ENCODE measurements around the gene CXorf49.
"Not testable (repeated sequence)": the region's sequence is repeated elsewhere in the genome, so short reads cannot be mapped to it uniquely, and the experiment has no call there.

Gene CXorf49

DNA sequence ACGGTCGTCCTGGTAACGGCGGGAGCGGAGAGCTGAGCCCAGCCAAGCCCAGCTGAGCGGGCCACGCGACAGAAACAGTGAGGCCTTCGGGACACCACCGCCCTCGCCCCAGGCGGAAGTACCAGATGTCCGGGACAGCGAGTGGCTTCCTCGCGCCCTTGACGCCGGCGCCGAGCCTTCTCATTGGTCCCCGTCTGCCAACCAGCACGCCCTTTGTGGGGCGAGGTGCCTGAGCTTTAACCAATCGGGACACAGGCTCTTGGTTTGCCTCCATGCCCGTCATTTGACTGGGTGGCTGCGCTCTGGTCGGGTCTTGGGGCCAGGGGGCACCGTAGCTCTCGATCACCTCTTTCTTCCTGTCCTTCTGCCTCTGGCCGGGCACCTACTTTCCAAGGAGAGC is at the start of gene CXorf49:
CXorf49 (minus strand) TSS at position 101 of the 400 bp plus-strand sequence. CDS start 134 bp downstream, outside the sequence.
- not testable (repeated sequence) for DNase-seq

DNA sequence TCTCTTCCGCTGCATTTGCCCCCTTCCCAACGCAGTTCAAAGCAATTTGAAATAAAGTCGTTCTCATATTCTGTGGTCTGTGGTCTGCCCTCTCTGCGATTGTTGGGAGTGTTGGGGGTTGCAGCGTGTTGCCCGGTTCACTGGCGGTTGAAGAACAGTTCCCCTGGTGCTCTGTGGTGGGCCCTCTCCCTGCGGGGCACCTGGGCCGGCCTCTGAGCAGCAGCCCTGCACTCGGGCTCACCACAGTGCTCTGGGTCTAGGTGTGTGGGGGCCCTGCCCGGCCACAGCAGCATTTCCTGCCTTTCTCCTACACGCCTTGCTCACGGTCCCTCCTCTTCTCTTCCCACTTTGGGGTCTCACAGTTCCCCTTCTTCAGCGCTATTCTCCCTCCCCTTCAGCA is 49.0 kb upstream of the CXorf49 start:
- DNase-seq: not testable (repeated sequence)

DNA sequence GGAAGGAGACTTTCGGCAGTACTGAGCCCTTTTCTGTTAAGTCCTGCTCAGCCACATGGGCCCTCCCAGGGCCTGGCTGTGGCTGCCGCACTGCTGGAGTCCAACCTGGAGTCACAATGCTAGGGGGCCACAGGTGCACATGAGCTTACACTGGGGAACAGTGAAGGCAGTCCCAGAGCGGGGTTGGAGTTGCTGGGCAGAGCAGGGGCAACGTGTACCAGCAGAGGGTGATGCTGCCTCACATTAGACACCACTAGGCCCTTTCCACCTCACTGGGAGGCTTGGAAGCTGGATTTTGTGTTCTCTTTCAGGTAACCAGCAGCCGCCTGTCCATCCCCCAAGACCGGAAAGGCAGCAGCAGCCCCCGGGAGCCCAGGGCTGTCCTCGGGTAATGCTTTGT is 47.5 kb upstream of the CXorf49 start:
- DNase-seq: not testable (repeated sequence)

DNA sequence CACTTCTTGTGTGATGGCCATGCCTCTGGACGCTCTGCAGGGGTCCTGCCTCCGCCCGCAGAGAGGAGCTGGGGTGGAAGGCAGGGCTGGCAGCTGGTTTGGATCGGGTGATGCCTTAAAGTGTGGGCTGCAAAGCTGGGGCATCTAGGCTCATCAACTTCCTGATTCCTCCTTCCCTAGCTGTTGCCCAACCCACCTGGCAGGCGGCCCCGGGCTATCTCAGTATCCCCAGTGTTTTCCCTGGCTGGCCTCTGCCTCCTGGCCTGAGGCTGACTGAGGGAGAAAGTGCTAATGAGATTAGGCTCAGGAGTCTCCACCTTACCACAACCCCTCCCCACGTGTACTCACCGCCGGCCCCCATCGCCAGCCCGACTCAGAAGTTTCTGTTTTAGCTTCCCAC is 46.7 kb upstream of the CXorf49 start:
- not testable (repeated sequence) for DNase-seq

DNA sequence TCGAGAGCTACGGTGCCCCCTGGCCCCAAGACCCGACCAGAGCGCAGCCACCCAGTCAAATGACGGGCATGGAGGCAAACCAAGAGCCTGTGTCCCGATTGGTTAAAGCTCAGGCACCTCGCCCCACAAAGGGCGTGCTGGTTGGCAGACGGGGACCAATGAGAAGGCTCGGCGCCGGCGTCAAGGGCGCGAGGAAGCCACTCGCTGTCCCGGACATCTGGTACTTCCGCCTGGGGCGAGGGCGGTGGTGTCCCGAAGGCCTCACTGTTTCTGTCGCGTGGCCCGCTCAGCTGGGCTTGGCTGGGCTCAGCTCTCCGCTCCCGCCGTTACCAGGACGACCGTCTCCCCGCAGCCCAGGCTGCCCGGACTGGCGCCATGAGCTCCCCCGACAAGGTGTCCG is 45.0 kb upstream of the CXorf49 start, which contains the start of gene CXorf49B:
CXorf49B (plus strand) TSS at position 301 of the 400 bp plus-strand sequence; CDS start at position 376, 75 bp downstream.
- not testable (repeated sequence) for DNase-seq

DNA sequence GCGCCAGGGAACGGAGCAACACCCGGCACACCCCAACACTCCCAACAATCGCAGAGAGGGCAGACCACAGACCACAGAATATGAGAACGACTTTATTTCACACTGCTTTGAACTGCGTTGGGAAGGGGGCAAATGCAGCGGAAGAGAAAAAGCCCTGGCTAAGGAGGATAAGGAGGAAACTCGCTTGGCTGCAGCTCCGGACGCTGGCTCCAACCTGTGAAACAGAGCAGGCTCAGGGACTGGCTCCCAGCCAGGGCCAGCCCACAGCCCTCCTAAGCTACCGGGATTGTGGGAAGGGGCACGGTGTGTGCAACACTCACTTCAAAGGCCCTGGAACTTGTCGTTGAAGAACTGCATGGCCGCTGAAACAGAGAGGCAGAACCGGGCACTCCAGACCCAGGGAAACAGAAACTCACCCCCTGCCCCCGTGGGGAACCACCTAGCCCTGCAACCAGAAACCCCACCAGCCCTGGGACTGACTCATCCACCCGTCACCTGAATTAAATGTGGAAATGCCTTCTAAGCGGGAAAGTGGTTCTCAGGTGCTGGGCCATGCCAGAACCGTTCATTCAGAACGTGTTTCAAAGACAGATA is 42.7 kb upstream of the CXorf49 start:
- DNase-seq: not testable (repeated sequence)

DNA sequence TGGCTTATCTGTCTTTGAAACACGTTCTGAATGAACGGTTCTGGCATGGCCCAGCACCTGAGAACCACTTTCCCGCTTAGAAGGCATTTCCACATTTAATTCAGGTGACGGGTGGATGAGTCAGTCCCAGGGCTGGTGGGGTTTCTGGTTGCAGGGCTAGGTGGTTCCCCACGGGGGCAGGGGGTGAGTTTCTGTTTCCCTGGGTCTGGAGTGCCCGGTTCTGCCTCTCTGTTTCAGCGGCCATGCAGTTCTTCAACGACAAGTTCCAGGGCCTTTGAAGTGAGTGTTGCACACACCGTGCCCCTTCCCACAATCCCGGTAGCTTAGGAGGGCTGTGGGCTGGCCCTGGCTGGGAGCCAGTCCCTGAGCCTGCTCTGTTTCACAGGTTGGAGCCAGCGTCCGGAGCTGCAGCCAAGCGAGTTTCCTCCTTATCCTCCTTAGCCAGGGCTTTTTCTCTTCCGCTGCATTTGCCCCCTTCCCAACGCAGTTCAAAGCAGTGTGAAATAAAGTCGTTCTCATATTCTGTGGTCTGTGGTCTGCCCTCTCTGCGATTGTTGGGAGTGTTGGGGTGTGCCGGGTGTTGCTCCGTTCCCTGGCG is 2.3 kb upstream of the CXorf49 start:
- DNase-seq: not testable (repeated sequence)

DNA sequence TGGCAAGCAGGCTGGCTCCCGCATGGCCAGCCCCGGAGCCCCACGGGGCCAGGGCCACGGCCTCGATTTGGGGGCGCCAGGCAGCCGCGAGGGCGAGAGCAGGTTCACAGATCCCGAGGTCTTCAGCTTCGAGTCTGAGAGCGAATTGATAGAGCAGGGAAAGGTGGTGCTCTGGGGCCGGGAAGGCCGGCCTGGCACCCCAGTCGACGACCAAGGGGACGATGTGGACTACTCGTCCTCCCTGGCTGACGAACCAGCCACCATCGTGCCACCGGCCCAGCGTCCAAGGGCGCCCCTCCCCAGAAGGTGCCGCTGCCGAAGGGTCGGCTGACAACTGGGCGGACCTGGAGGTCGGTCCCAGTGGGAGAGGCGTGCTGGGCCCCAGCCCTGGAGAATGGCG is 1.1 kb upstream of the CXorf49 start:
- not testable (repeated sequence) for DNase-seq

DNA sequence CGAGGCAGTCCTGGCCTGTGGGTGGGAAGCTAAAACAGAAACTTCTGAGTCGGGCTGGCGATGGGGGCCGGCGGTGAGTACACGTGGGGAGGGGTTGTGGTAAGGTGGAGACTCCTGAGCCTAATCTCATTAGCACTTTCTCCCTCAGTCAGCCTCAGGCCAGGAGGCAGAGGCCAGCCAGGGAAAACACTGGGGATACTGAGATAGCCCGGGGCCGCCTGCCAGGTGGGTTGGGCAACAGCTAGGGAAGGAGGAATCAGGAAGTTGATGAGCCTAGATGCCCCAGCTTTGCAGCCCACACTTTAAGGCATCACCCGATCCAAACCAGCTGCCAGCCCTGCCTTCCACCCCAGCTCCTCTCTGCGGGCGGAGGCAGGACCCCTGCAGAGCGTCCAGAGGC is 1.8 kb downstream of the CXorf49 start:
- not testable (repeated sequence) for DNase-seq

DNA sequence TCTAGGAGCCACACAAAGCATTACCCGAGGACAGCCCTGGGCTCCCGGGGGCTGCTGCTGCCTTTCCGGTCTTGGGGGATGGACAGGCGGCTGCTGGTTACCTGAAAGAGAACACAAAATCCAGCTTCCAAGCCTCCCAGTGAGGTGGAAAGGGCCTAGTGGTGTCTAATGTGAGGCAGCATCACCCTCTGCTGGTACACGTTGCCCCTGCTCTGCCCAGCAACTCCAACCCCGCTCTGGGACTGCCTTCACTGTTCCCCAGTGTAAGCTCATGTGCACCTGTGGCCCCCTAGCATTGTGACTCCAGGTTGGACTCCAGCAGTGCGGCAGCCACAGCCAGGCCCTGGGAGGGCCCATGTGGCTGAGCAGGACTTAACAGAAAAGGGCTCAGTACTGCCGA is 2.5 kb downstream of the CXorf49 start:
- not testable (repeated sequence) for DNase-seq

DNA sequence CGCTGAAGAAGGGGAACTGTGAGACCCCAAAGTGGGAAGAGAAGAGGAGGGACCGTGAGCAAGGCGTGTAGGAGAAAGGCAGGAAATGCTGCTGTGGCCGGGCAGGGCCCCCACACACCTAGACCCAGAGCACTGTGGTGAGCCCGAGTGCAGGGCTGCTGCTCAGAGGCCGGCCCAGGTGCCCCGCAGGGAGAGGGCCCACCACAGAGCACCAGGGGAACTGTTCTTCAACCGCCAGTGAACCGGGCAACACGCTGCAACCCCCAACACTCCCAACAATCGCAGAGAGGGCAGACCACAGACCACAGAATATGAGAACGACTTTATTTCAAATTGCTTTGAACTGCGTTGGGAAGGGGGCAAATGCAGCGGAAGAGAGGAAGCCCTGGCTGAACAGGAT is 4.0 kb downstream of the CXorf49 start:
- not testable (repeated sequence) for DNase-seq

DNA sequence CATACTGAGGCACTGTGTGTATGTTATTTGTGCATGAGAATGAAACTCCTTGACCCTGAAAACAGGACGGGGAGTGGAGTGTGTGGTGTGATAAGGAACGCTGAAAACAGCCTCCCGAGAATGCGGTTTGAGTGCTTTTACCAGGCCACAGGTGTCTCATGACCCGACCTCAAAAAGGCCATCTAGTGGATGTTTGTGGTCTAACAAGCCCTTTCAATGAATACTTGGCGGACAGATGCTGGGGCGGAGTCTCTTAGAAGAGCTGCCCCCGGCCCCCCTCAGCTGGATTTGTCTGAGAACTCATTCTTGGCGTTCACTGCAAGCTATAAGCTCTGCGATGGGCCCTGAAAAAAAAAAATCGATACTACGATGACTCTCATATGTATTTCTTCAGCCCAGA is 15.2 kb downstream of the CXorf49 start:
- not testable (repeated sequence) for DNase-seq

DNA sequence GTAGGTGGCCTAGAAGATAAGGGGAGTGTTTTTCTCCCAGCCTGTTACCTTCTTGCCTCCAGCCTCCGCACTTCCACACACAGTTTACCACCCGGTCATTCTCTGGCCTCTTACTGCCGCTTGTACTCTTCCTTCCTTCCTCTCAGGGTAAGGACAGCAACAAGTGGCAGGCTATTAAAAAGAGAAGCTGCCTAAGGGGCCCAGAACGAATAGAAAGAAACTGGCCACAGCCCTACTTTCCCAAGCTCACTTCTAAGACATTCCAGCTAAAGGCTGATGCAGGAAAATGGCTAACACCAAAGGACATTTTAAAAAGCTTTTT is 19.1 kb downstream of the CXorf49 start:
- DNase-seq: not testable (repeated sequence)

DNA sequence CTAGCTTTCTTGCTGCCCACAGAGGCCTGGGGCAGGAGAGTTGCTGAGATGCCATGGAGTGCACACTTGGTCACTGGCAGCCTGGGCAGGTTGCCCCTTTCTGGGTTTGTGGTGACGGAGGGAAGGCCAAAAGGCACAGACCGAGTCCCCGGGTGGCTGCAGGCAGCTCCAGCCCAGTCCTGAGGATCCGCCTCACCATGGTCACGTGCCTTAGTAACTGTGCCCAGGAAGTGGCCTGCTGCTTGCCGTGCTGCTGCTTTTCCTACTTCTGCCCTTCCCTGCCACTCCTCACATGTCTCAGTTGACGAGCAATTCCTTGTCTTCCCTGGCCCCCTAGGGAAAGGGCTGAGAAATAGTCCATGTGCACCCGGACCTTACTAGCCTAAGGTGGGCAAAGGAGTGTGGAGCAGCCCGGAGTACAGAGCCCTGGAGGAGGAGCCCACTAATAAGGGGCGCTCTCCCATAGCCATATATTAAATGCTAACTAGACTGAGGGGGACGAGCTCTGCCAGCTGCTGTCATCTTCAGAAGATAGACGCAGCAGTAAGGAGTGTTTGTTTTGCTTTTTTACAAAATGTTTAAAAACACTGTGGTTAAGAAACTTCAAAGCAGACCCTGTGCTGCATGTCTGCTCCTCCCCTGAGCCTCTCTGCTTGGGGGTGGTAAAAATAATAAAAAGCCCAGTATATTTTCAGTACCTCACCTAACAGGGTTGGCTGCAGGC is 19.6 kb downstream of the CXorf49 start:
- not testable (repeated sequence) for DNase-seq

DNA sequence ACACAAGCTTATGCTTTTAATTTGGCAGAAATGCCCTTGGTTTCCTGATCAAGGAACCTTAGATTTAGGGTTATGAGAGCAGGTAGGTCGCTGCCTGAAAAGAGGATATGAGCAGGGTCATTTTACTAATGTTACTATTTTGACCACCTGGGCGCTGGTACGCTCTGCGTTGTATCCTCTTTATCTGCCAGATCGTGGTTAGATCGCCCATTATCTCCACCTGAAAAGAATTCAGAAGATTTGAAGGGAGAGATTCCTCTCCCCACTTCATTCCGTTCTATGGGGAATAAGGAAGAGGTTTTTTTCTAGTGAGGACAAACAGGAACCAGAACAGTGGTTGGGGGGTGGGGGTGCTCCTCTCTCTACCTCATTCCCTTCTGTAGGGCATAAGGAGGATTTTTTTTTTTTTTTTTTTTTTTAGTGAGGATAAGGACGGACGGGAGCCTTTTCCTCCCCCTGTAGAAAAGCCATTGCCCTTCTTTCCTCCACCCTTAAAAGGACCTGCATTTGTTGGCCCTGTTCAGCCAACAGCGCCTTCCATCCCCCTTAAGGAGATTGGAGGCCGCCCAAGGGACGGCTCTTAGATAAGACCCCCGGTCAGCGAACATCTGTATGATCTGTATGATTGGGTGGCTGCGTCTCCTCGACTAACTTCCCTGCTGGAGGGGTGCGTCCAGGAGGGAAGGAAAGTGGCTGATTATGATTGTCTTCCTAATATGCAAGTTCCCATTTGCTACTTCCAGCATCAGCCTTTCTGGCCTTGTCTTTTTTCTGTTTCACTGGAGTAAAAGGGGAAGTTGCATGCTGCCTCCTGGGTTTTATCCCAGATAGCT is 20.4 kb downstream of the CXorf49 start:
- DNase-seq: not testable (repeated sequence)

DNA sequence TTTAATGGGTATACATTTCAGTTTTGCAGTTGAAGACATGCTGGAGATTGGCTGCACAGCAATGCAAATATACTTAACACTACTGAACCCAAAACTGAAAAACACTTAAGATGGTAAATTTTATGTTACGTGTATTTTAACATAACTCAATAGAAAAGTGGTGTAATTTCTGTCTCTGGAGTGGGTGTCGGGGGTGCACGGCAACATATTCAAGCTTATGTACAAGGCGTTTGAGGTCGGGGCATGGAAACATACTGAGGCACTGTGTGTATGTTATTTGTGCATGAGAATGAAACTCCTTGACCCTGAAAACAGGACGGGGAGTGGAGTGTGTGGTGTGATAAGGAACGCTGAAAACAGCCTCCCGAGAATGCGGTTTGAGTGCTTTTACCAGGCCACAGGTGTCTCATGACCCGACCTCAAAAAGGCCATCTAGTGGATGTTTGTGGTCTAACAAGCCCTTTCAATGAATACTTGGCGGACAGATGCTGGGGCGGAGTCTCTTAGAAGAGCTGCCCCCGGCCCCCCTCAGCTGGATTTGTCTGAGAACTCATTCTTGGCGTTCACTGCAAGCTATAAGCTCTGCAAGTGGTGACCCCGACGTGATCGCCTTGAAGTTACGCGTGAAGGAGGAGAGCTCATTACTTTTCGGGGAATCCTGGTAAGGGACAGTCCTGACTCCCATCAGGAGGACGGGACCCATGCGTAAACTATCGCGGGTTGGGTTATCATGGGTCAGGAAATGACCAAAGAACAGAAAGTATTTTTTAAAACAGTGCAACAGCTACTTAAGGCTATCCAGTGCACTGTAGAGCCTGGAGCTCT is 21.2 kb downstream of the CXorf49 start:
- DNase-seq: not testable (repeated sequence)

DNA sequence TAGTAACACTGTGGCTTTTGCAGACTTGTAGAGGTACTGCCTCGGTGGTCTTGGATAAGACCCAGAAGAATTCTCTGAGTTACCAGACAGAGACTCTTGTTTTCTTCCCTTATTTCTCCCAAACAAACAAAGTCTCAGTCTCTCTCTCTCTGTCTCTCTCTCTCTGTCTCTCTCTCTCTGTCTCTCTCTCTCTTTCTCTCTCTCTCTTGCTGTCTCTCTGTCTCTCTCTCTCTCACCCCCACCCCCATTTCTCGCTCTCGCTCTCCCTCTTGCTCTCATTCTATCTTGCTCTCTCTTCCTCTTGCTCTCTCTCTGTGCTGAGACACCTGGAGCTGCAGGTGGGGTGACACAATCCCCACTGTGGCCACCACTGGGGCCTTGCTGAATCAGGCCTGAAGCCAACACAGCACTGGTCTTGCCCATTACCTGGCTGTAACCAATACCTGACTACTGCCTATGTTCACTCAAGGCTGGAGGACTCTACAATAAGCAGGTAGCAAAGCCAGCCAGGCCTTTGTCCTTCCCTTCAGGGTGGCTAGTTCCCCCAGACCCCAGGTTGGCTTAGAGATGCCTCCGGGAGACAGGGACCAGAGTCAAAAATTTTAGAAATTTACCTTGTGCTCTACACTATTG is 38.4 kb downstream of the CXorf49 start:
- DNase-seq: no peak

DNA sequence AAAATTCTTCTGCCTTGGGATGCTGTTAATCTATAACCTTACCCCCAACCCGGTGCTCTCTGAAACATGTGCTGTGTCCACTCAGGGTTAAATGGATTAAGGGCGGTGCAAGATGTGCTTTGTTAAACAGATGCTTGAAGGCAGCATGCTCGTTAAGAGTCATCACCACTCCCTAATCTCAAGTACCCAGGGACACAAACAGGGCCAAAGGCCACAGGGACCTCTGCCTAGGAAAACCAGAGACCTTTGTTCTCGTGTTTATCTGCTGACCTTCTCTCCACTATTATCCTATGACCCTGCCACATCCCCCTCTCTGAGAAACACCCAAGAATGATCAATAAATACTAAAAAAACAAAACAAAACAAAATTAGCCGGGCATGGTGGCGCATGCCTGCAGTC is 40.9 kb downstream of the CXorf49 start:
- not testable (repeated sequence) for DNase-seq

DNA sequence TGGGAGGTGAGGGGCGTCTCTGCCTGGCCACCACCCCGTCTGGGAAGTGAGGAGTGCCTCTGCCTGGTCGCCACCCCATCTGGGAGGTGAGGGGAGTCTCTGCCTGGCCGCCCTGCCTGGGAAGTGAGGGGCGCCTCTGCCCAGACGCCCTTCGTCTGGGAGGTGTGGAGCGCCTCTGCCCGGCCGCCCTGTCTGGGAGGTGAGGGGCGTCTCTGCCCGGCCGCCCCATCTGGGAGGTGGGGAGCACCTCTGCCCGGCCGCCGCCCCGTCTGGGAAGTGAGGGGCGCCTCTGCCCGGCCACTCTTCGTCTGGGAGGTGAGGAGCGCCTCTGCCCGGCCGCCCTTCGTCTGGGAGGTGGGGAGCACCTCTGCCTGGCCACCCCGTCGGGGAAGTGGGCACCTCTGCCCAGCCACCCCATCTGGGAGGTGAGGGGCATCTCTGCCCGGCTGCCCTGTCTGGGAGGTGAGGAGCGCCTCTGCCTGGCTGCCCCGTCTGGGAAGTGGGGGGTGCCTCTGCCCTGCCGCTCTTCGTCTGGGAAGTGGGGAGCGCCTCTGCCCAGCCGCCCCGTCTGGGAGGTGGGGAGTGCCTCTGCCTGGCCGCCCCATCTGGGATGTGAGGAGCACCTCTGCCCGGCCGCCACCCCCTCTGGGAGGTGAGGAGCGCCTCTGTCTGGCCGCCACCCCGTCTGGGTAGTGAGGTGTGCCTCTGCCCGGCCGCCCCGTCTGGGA is 41.9 kb downstream of the CXorf49 start:
- not testable (repeated sequence) for DNase-seq

DNA sequence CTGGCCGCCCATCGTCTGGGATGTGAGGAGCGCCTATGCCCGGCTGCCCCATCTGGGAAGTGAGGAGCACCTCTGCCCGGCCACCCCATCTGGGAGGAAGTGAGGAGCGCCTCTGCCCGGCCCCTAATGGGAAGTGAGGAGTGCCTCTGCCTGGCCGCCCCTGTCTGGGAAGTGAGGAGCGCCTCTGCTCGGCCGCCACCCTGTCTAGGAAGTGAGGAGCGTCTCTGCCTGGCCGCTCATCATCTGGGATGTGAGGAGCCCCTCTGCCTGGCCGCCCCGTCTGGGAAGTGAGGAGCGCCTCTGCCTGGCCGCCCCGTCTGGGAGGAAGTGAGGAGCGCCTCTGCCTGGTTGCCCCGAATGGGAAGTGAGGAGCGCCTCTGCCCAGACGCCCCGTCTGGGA is 42.4 kb downstream of the CXorf49 start:
- DNase-seq: not testable (repeated sequence)

DNA sequence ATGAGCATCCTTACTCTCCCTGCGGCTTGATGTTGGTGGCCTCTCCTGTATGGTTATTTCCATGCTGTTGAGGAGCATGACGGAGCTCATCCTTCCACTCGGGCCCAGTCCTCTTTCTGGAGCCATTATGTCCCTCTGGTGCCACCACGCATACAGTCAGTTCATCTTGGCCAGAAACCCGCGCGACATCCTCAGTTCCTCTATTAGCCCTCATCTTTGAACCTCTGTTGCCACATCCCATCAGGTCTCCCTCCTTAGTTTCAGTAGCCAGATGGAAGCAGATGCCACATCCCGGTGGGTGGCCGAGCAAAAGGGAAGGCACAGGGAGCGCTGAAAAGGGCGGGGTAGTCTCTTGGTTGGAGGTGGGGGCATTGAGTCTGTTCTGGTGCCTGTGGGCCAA is 46.1 kb downstream of the CXorf49 start:
- no peak for DNase-seq
